ENCODE measurements around the gene APOL4.
"Not testable (repeated sequence)": the region's sequence is repeated elsewhere in the genome, so short reads cannot be mapped to it uniquely, and the experiment has no call there.

APOL4 gene

DNA sequence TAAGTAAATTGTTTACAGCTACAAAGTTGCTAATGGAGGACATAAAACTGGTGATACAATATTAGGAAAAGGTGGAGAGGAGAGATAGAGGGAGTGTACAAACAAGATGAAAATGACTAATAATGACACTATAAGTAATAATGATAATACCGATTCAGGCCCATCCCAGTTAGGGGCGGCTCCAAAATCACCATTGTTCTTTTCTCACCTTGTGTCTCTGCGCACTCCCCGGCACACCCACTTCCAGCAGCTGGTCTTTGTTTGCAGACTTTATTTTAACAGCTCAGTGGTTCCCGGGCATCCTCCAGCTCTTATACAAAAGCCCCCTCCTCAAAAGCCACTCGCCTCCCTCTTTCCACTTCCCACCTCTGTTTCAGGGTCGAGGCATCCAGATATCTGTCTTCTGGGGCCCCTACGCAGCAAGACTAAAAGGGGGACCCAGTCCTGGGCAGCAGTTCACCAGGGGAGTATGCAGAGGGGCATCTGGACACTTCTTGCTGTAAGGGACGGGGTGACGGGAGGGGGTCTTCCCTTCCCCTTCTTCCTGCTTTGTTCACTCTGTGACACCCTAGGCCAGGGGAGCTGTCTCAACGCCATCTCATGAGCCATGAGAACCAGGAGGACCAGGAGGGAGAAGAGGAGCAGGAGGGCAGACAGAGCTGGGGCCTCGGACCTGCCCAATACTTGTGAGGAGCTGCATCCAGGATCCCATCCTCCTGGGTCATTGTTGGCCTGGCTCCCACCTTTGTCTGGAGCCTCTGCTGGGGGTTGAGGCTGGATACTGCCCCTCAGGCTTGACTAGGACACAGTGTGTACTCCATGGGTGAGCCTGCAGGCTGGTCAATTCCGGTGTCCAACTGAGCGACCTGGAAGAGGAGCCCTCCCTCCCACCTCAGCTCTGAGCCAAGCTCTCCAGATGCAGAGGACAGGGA is 35.0 kb upstream of the APOL4 start:
- H3K4me3 ChIP-seq (ENCODE audit: low read length), result no peak overlapping the region
- TF ChIP-seq, protein P1, sequence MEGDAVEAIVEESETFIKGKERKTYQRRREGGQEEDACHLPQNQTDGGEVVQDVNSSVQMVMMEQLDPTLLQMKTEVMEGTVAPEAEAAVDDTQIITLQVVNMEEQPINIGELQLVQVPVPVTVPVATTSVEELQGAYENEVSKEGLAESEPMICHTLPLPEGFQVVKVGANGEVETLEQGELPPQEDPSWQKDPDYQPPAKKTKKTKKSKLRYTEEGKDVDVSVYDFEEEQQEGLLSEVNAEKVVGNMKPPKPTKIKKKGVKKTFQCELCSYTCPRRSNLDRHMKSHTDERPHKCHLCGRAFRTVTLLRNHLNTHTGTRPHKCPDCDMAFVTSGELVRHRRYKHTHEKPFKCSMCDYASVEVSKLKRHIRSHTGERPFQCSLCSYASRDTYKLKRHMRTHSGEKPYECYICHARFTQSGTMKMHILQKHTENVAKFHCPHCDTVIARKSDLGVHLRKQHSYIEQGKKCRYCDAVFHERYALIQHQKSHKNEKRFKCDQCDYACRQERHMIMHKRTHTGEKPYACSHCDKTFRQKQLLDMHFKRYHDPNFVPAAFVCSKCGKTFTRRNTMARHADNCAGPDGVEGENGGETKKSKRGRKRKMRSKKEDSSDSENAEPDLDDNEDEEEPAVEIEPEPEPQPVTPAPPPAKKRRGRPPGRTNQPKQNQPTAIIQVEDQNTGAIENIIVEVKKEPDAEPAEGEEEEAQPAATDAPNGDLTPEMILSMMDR (conservative IDR thresholded peaks at IDR 0.05; ENCODE audit: low read depth, low read length), result no peak
- DNase-seq (ENCODE audit: low read depth), result no peak

DNA sequence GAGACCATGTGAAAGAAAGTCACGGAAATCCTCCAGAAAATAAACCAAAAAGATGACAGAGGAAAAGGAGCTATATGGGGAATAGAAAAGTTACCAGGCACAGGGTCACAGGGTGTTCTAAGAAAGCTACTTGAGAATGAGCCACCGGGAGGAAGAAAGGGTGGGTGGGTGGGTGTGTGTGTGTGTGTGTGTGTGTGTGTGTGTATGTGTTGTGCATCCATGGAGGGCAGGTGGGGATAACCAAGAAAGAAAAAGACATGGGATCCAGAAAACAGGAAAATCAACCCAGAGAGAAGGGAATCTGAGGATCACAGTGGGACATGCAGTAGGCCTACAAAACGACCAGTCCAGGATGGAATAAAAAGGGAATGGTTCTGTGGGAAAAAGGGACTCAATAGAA is 34.0 kb upstream of the APOL4 start:
- H3K4me3 ChIP-seq (ENCODE audit: low read length), result no peak overlapping the region
- DNase-seq (ENCODE audit: low read depth), result no peak
- TF ChIP-seq, protein P1 (conservative IDR thresholded peaks at IDR 0.05; ENCODE audit: low read depth, low read length), result no peak

DNA sequence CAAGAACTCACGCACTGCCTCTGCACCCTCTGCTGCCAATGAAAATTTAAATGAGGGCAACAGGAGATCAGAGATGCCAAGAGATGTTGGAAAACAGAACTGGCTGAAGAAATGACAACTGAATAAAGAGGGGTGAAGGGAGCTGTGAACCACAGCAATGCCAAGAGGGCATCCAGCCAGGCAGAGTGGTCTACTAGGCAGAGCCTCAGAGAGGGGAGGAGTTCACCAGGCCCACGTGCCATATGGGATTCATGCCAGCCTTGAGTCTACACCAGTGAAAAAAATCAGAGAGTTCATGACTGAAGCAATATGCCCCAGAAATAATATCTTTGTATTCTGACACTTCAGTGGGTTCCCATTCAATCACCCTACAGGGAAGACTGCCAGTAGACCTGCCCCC is 33.3 kb upstream of the APOL4 start:
- H3K4me3 ChIP-seq (ENCODE audit: low read length), result no peak overlapping the region
- DNase-seq (ENCODE audit: low read depth), result no peak
- TF ChIP-seq, protein P1 (conservative IDR thresholded peaks at IDR 0.05; ENCODE audit: low read depth, low read length), result no peak

DNA sequence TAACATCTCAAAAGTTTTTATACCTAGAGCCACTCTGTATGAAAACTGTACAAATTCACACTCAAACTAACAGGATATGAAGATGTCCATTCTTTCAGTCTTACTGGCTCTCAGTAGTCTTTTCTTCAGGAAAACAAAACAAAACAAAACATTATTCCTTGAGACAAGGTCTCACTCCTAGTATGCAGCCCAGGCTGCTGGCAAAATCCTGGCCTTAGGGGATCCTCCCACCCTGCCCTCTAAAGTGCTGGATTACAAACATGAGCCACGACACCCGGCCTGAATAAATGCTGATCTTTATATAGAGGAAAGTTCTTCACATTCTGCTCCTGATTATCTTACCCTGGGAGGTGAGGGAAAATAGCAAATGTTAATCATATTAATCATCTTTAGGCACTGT is 32.6 kb upstream of the APOL4 start:
- no peak for DNase-seq (ENCODE audit: low read depth)
- no peak overlapping the region for H3K4me3 ChIP-seq (ENCODE audit: low read length)
- TF ChIP-seq, protein P1 (conservative IDR thresholded peaks at IDR 0.05; ENCODE audit: low read depth, low read length), result no peak

DNA sequence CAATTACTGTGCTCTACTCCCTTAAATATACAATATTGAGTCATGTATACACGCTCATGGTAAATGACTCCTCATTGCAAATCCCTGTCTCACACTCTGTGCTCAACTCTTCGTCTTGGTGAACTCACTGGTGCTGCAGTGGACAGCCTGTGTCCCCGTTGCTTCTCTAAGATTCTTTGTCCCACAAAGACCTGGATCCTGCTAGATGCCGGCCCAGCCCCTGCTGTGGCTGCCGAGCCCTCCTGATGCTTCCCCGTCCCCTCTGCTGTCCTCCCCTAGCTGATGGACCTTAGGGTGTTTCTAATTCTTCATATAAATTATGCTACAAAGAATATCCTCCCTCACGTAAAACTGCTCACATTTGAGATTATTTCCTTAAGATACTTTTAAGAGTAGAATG is 32.2 kb upstream of the APOL4 start:
- TF ChIP-seq, protein P1 (conservative IDR thresholded peaks at IDR 0.05; ENCODE audit: low read depth, low read length), result no peak
- no peak overlapping the region for H3K4me3 ChIP-seq (ENCODE audit: low read length)
- DNase-seq (ENCODE audit: low read depth), result no peak

DNA sequence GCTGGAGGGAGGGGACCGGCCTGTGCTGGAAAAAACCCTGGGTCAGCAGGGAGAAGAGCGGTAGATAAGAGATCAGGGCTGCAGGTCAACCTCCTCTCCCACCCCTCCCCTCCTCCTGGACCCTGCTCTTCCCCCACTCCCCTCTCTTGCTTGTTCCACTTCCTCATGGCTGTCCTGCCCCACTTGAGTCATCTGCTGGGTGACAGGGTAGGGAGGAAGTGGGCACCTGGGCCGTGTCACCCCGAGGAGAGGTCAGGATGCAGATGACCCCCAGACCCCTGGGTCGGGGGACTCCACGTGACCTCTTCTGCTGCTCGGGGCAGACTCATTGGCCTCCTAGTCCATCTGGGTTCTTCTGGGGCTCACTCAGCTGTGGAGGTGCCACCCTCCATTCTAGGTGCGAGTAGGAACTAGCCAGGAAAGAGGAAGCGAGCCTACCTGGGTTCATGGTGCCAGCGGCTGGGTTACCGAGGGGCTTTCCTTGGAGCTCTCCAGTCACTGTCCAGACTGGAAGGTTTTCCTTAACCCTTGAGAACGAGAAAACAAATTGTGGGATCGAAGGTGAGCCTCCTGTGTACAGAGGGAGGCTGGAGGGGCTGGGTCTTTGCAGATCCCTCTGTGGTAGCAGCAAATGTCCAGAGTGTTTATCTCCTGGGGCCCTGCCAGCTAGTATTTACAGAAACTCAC is 31.2 kb upstream of the APOL4 start:
- TF ChIP-seq, protein P1 (conservative IDR thresholded peaks at IDR 0.05; ENCODE audit: low read depth, low read length), result no peak
- no peak overlapping the region for H3K4me3 ChIP-seq (ENCODE audit: low read length)
- DNase-seq (ENCODE audit: low read depth), result no peak

DNA sequence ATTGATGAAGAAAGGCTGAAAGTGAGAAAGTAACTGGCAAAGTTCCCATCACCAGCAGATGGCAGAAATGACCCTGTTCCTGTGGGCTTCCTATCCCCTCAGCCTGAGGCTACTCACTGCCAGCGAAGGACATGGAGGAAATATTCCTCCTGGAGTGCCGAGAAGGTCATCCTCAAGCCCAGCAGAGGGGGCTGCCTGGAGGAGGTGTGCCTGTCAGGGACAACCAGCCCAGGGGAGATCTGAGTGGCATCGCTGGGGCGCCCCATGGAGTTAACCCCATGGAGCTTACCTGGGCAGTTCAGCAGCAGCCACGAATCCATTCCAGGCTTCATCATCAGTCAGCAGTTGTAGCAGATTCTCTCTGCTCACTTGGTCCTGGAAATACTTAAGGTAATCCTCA is 29.4 kb upstream of the APOL4 start:
- not testable (repeated sequence) for H3K4me3 ChIP-seq (ENCODE audit: low read length); DNase-seq (ENCODE audit: low read depth)

DNA sequence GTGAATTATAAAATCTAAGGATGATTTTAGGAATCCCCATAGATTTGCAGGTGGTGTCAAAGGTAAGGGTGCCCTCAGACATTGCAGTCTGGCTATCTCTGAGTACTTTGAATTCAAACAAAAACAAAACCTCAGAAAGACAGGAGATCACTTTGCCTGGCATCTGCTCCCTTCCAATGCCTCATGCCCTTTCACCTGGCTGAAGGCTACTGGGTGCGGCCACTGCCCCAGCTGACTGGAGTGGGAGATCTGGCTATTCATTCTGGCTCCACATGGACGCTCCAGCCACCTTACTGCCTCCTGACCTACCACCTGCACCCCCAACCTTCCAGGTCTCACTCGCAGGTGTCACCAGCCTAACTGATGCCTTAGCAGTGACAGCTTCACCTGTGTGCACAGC is 28.0 kb upstream of the APOL4 start:
- not testable (repeated sequence) for DNase-seq (ENCODE audit: low read depth)

More for the DNA sequence above, 28.0 kb upstream of the APOL4 start:
- not testable (repeated sequence) for H3K4me3 ChIP-seq (ENCODE audit: low read length)

Measured in retinal pigment epithelial cell (primary cell).